GM19455 (cell line): Measurements from ENCODE around the gene RBMS1.
"Not testable (repeated sequence)": the region's sequence is repeated elsewhere in the genome, so short reads cannot be mapped to it uniquely, and the experiment has no call there.

Source experiments
- ATAC-seq: cut with Tn5 transposase; IDR thresholded peaks from one replicate; pipeline ENCODE4 v1.9.1; 2021; ENCODE audit not compliant: unreplicated experiment

Gene RBMS1

DNA sequence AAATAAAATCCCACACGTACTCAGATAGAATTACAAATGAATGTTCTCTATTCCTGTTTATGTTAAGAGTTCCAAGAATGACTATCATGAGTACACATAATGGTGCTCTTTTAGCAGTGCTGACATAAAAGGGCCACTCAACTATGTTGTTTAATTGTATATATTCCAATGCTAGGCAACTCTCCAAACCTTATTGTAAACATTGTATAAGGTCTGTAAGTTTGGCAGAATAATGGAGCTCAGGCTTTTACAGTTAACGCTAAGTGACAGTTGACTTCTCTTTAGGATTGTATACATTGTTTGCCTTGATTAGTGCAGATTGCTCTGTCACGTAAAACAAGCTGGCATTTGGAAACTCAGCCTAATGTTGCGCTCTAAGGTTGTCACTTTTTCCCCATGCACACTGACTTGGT lies 20.8 kb downstream of the RBMS1 start:
- no peak for ATAC-seq

DNA sequence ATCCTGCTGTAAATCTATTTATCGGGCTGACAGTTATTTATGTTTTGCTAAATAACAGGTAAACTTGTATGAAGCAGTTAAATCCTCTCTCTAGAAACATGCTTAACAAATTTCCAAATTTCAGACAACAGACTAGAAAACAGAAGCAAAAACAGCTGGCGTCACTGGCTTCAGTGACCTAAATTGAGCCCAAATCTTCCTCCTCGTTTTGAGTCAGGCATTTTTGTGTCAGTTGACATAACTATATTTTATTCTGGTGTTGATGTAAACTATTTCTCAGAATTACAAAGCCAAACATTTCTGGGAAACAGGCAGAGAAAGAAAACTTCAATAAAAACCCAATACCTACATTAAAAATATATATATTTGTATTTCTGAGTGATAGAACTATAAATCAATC lies 21.7 kb downstream of the RBMS1 start:
- no peak for ATAC-seq

DNA sequence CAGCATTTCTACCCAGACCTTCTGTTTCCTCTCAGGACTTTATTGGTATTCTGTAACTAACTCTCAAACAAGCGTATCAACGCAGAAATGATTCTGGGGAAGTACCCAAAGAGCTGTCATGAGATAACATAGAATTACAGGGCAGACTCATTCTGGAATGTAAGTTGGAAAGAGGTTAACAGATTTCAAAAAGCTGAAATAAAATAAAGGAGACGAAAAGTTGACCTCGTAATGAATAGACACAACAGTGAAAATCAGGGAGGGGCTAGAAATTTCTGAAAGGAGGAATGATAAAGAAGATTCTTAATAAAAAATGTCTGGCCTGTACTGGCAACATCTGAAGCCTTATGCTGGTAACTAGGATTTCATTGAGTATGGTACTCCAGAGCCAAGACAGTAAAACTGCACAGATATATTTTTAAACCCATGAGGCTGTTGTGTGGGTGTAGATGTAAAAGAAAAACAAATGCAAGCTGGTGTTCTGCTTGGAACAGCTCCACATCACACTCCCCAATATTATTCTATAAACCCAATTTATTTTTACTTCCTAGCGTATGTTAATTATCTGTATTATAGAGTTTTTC lies 23.9 kb downstream of the RBMS1 start:
- no peak for ATAC-seq

DNA sequence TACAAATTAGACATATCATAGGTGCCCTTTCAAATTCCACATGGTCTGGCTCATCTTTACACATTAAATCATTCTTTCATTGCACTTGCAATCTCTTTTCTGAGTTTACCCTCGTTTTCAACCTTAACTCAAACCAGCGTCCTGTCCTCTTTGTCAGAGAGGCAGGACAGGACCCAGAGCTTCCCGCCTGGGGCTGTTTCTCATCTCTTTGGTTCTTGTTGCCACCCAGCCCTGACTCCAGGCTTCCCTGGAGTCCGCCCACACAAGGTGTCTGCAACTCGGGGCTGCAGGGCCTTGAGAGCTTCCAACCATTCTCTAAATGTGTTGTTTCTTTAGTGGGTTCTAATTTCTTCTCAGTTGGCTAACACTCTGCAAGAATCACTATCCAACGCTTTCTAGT lies 24.4 kb downstream of the RBMS1 start:
- no peak for ATAC-seq

DNA sequence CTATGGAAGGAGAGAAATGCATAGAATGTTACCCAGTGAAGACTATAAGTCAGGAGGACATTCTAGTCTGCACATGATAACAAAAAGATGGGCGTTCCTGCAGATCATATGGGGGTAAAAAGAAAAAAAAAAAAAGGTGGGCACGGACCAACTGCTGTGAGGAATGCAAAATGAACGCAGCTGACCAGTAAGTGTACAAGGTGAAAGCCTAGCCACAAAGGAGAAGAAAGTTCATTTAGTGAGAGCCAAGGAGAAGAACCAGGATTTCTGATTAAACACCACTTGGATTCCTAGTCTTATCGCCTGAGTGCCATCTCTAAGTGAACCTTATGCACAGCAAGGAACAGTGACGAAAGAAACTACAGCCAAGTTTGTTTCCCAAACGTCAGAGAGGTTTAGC lies 26.5 kb downstream of the RBMS1 start:
- no peak for ATAC-seq

DNA sequence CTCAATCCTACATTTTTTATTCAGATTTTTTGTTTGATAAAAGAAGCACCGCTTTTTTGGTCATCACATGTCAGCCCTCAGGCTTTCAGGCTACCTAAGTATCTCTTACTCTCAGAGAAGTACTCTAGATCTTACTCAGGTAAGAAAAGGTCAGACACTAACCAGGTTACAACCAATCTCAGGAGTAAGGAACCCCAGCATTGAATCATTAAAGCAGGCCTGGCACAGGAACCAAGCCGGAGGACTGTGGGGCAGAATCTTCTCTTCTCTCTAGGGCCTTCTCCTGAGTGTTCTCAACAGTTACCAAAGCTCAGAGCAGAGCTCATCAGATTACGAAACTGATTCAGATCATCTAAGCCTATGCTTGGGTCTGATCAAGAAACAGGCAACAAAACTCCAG lies 28.2 kb downstream of the RBMS1 start:
- no peak for ATAC-seq

DNA sequence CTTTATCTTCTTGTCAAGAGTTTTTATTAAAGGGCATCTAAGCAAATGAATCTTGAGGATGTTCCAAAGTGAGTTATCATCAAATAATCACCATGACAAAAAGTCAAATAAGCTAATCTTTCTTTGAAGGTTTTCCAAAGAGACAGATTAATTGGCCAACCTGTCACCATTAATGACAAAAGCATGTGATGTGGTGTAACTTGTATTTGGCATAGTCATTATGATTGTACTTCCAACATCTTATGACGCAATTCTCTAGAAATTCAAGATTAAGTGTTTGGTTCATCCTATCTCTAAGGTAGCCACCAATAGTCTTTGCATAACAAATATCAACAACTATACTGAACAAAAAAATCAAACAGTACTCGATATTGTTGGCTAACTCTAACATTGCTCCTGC lies 28.6 kb downstream of the RBMS1 start:
- ATAC-seq = no peak

DNA sequence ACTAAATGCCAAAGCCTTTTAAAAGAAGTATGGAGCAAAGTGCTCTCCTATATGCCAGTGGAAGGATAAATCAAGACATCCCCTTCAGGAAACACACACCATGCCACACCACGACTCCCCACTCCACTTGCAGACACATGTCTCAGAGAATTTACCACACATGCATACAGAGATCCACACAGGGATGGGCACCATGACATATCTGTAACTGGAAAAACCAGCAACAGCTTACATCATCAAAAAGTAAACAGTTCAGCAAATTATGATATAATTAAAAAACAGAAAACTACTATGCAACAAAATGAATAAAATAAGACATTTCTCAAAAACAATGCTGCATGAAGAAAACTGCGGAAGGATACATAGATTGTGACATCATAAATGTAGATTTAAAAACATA lies 29.6 kb downstream of the RBMS1 start:
- no peak for ATAC-seq

DNA sequence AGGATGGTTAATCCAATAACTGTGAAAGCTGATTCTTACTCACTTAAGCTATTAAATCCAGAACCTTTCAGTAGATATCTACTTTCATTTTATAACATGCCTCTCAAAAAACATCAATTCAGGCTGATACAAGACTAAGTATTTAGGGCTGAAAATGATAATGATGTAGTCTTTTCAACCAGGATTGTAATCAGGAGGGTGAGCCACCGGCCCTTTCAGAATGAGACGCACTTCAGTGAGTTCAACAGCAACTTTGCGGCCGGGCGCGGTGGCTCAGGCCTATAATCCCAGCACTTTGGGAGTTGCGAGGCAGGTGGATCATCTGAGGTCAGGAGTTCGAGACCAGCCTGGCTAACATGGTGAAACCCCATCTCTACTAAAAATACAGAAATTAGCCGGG lies 30.4 kb downstream of the RBMS1 start:
- ATAC-seq = no peak

DNA sequence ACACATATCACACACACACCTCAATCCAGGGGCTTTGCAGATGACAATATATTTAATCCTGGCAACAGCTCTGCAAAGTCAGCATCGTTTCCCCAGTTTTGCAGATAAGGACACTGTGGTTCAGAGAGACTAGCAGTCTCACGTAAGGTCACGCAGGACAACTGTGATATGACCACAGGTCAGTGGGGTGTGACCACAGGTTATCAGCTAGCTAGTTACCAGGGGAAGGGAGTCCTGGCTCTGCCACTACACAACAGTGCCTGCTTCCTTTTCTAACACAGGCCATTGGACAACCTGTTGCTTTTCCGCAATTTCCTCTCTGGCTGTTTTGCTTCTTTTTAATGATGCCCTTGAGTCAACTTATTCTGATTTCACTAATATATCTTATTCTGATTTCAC lies 33.3 kb downstream of the RBMS1 start:
- no peak for ATAC-seq

DNA sequence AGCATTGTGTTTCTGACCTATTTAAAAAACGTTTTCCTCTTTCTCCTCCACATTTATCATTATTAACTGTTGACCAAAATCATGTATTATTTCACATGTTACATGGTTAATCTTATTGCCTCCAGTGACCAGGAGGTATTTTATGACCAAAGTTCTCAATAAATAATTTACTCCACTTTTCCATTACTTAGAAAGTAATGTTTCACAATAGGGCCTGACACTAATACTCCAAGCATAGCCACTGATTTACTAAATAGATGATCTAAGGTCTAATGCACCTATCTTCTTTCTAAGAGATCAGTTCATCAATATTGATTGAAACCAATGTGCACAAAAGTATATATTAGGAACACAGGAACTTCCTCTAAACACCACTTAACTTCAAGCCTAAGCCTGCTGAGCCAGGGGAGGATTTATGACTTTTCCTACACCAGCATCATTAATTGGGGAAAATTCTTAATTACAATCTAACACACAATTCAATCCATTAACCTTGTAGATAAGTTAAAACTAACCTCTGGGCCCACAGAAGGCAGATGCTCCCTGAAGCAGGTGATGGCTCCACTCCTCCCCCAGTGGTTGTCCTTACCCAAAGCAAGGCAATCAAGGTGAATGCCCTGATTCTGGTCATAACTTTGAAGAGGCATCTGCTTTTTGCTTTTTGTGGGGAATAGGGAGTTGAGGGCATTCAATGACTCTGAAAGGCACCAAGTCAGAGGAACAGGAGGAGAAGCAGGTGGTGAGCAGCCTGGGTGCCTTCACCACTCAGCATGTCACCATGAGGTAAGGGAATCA lies 33.9 kb downstream of the RBMS1 start:
- ATAC-seq = no peak

DNA sequence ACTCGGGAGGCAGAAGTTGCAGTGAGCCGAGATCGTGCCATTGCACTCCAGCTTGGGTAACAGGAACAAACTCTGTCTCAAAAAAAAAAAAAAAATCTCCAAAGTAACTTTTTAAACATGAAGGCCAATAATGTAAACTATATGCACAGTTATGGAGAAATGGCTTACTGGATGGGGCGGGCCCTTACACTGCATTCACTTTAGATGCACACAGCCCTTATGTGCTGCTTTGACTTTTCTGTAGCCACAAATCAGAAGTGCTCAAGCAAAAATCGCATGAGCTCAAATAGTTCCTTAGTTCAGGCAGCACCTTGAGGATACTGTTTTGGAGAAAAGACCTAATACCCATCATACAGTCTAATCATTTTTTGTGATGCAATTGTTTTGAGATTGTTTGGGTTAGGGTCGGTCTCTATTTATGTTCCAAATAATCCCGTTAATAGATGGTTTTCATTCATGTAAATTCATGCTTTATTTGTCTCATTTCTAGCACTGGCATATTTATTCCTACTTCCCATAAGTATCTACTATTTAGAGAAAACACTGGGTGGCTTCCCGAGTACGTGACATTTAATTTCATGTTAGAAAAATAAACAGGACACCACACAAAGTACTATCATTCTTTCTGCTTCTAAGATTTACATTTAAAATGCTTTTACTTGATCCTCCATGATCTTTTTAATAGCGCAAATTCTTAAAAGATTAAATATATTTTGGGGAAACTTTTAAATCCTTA lies 34.7 kb downstream of the RBMS1 start:
- ATAC-seq = no peak

DNA sequence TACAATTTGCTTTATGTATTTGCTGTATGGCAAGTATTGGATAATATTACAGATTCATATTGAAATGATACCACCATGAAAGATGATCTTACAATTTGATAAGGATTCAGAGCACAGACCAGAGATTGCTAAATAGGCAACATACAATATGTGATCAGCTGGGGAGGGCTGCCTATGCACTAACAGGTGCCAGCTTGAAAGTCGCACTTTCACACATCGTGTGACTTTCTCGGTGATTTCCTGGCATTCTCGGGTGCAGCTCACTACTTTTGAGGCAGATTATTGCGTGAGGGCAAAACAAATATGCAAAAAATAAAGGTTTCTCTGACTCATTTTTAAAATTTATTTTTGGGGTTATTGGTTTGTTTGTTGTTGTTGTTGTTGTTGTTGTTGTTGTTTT lies 36.0 kb downstream of the RBMS1 start:
- no peak for ATAC-seq

DNA sequence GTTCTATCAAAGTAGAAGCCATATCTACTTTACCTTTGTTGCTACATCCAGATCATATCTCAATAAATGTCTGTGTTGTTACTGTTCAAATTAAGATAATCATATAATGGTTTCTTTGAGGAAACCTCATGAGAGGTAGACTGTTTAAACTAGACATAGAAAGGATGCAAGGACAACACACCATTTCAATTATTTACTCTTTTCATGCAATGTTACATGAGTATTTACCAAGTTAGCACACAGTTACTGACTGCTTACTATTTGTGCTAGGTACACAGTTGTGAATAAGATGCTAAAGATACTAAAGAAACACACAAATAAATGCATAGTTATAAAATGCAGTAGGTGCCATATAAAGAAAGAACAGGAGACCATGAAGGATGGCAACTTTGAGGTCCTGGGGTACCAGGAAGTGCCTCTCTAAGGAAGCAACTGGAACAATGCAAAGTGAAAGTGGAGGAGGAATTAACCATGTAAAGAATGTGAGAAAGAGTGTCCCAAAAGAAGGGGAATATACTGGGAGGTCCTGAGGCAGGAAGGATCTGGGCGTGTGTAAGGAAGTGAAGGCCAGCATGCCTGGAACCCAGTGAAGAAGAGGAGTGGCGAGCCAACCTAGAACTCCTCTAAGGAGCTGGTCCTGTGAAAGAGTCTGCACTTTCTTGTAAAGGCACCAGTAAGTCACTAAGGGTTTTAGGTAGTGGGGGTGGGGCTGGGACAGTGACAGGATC lies 39.4 kb downstream of the RBMS1 start:
- no peak for ATAC-seq

DNA sequence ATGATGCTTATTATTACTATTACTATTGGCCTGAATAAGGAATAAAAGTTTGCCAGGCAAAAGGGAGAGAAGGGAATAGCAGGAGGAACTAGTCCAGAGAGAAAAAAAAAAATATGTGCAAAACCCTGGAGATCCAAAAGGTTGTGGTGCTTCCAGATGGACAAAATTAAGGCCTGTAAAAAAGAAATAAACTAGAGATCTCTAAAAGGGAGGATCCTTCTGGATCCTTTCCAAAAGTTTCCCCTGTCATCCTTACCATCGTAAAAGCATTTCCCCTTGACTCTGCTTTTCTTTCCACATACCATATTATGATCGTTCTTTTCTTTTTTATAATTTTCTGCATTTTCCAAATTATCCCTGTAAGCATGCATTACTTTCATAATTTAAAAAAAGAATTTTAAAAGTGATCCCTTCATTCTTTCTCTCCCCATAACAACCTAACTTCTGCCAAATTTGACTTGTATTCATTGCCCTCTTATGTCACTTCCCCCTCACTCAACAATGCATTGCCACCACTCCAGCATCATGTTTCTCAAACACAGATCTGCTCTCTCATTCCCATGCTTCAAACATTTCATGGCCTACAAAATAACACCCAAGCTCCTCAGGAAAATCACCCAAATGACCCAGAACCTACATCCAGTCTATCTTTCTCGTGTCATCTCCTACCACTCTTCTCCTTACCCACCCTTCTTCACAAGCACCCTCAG lies 40.3 kb downstream of the RBMS1 start:
- no peak for ATAC-seq

DNA sequence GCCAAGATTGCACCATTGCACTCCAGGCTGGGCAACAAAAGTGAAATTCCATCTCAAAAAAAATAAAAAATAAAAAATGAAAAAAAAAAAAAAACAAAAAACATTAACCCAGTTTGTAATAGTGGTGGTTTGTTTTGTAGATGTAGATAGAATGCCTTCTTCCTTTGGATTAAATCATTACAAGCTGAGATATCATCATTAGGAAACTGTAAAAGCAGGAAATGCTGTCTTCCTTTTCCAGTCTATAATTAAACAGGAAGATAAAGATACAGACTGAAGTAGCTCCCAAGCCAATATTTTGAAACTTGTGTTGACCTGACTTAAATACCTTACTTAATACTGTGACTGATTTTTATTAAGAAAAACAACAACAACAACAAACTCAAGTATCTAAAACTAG lies 43.1 kb downstream of the RBMS1 start:
- ATAC-seq = no peak

DNA sequence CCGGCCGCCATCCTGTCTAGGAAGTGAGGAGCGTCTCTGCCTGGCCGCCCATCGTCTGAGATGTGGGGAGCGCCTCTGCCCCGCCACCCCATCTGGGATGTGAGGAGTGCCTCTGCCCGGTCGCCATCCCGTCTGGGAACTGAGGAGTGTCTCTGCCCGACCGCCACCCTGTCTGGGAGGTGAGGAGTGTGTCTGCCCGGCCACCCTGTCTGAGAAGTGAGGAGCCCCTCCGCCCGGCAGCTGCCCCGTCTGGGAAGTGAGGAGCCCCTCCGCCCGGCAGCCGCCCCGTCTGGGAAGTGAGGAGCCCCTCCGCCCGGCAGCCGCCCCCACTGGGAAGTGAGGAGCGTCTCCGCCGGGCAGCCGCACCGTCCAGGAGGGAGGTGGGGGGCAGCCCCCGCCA lies 44.8 kb downstream of the RBMS1 start:
- ATAC-seq = not testable (repeated sequence)

DNA sequence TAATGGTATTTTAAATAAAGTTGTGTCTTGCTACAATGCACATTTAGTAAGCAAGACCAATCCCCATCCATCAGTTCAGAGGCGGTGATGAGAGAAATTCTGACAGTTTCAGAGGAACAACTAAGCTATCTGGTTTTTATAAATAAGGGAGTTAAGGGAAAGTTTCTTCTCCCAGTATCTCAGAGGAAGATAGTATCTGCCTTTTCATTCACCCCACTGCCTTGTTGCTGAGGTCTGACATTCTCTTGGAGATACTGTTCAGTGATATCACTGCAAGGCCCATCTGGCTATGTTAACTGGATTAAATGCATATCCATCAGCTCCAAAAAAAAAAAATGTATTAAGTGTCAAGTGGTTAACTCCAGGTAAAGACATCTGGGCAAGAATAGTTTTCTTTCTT lies 47.9 kb downstream of the RBMS1 start:
- no peak for ATAC-seq

DNA sequence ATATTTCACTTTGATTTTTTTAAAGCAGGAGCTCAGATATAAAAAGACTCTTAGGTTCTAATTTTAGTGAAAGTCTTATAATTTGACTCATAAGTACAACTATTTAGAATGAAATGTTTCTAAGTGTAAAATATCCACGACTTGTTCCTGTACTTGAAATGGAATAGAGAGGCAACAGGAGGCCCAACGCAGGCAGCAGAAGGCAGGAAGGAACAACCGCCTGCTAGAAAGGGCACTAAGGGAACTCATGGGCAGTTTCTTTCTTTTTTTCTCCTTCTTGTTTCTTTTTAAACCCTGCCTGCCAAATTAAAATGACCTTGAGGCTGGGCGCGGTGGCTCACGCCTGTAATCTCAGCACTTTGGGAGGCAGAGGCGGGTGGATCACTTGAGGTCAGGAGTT lies 51.0 kb downstream of the RBMS1 start:
- no peak for ATAC-seq

DNA sequence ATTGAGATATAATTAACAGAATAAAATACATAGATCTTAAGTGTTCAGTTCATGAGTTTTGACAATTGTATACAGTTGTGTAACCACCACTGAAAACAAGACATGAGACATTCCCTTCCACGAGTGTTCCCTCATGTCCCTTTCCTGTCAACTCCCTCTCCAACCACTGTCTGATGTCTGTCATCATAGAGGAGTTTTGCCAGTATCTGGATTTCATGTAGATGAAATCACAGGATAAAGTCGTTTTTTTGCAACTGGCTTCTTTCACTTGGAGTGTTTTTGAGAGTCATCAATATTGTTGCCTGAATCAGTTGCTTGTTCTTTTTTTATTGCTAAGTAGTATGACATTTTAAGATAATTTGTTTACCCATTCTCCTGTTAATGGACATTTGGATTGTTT lies 52.7 kb downstream of the RBMS1 start:
- ATAC-seq = no peak

DNA sequence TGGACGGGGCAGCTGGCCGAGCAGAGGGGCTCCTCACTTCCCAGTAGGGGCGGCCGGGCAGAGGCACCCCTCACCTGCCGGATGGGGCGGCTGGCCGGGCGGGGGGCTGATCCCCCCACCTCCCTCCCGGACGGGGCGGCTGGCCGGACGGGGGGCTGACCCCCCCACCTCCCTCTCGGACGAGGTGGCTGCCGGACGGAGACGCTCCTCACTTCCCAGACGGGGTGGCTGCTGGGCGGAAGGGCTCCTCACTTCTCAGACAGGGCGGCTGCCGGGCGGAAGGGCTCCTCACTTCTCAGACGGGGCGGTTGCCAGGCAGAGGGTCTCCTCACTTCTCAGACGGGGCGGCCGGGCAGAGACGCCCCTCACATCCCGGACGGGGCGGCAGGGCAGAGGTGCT lies 54.6 kb downstream of the RBMS1 start:
- not testable (repeated sequence) for ATAC-seq
